Stomach (tissue), 9 donors: ENCODE measurements around the gene ZNF641. TPM values are rescaled to one million over a fixed set of nuclear protein-coding genes. Genes with fewer than 3 reads are reported as not detected.

Experiments
- DNase-seq, 2 donors: peaks; one replicate each; pipeline versions ENCODE4 v3.0.0 to v3.0.0-alpha.2; 2013 to 2019
- H3K27ac ChIP-seq, 5 donors: fragments of 200-600 bp in 4 of 5; sonication (generic) in 4 of 5; one replicate each; pipeline ENCODE4 v1.5.1; 2013 to 2019; ENCODE audit warnings: mild to moderate bottlenecking in 1 of 5, moderate library complexity in 1 of 5
- H3K27me3 ChIP-seq, 3 donors: fragments of 200-600 bp; sonication (generic); one replicate each; pipeline ENCODE4 v1.5.1; 2017 to 2019; ENCODE audit warnings: mixed run types in 1 of 3
- H3K36me3 ChIP-seq, 4 donors: fragments of 200-600 bp; sonication (generic); 1 replicate in 3 of 4; 2 replicates in 1 of 4; pipeline ENCODE4 v1.5.1; 2016 to 2019
- H3K4me1 ChIP-seq, 4 donors: fragments of 200-600 bp; sonication (generic); one replicate each; pipeline ENCODE4 v1.5.1; 2016 to 2019
- H3K4me3 ChIP-seq, 4 donors: fragments of 200-600 bp; sonication (generic) in 3 of 4; one replicate each; pipeline ENCODE4 v1.5.1; 2016 to 2019; ENCODE audit warnings: mild to moderate bottlenecking in 1 of 4
- H3K9me3 ChIP-seq, 4 donors: fragments of 200-600 bp; sonication (generic); one replicate each; pipeline ENCODE4 v1.5.1; 2016 to 2019
- CTCF ChIP-seq, 7 experiments: fragments of 450-650 bp in 4 of 7; fragments of 200-600 bp in 3 of 7; sonication (generic) in 3 of 7; IDR thresholded peaks; one replicate each; pipeline ENCODE4 v1.5.1; 2016 to 2019; ENCODE audit warnings: antibody characterized with exemption in 7 of 7, control low read depth in 2 of 7, mild to moderate bottlenecking in 1 of 7
- EP300 ChIP-seq: sonication (generic); formaldehyde crosslinking; IDR thresholded peaks from one replicate; pipeline ENCODE4 v1.6.1; 2017; ENCODE audit warnings: antibody characterized with exemption
- POLR2A ChIP-seq, 4 donors: fragments of 450-650 bp; IDR thresholded peaks; one replicate each; pipeline ENCODE4 v1.6.1; 2016; ENCODE audit warnings: antibody characterized with exemption in 4 of 4, control low read depth in 2 of 4, mild to moderate bottlenecking in 1 of 4, moderate library complexity in 1 of 4
- POLR2AphosphoS5 ChIP-seq, 3 donors: sonication (generic); formaldehyde crosslinking; IDR thresholded peaks; one replicate each; pipeline ENCODE4 v1.6.1; 2016; ENCODE audit warnings: antibody characterized with exemption in 3 of 3
- whole genome bisulfite sequencing, 5 donors: extraction: QIAGEN DNeasy Blood & Tissue Kit in 3 of 5; methylation state at CpG; one replicate each; pipeline versions ENCODE4 v1.1.5 to v1.1.7; 2013 to 2018; 5-methylcytosine and 5-hydroxymethylcytosine counted together
- intact Hi-C: fragments of 100-400 bp; cut with DNase I; formaldehyde crosslinking; loops from one replicate; pipeline ENCODE4 v1.15.1; 2023; ENCODE audit warnings: low total_unique reads
- polyA plus RNA-seq, 3 donors: library from polyadenylated mRNA; stranded (reverse); fragments of 200-250 nt; gene quantifications; one replicate each; pipeline ENCODE4 v1.2.3, GENCODE V29; 2013
- total RNA-seq, 5 donors: library from RNA; depleted of rRNA; stranded (reverse); fragments of >200 nt; gene quantifications; one replicate each; pipeline versions ENCODE4 v1.1.0 to v1.2.3, GENCODE V29; 2014 to 2016
- donor health status: healthy with polysubstance abuse.
- donor health status: Bipolar disorder and iron deficiency.
- donor health status: healthy.

Gene ZNF641
- total and polyA plus RNA-seq, 8 donors: 0.58 to 39.3 (median 5.3) TPM

GRCh38 chr12:48342980-48343379 is 7.7 kb downstream of the ZNF641 start:
- H3K4me1 ChIP-seq: no peaks in the 10 kb centered on the region
- no peaks in the 10 kb centered on the region for H3K27me3 ChIP-seq
- intact Hi-C loops: no loop called here
- no peaks in the 10 kb centered on the region for H3K9me3 ChIP-seq
- H3K4me3 ChIP-seq: no peak overlapping the region
- TF ChIP-seq POLR2AphosphoS5 (IDR thresholded peaks at IDR 0.05) (no peak), EP300 (no peak), POLR2A (IDR thresholded peaks at IDR 0.05) (no peak), CTCF (IDR thresholded peaks at IDR 0.05) (no peak)
- peaks cover 48 to 85% (median 80%) of the 10 kb centered on the region in 4 donors for H3K36me3 ChIP-seq
- DNase-seq: no peak
- H3K27ac ChIP-seq: no peak overlapping the region
- WGBS, 5 donors: 94 to 100% (median 97%) methylated on average over 7 to 8 of the region's 8 CpGs

- Histone ChIP-seq H3K4me3 (no peak overlapping the region), H3K36me3 (peaks cover 31 to 69% (median 59%) of the 10 kb centered on the region in 4 donors), H3K27ac (no peak overlapping the region), H3K27me3 (no peaks in the 10 kb centered on the region), H3K9me3 (no peaks in the 10 kb centered on the region), H3K4me1 (no peaks in the 10 kb centered on the region)
- intact Hi-C loops: no loop called here
- no peak for DNase-seq
- TF ChIP-seq POLR2A (IDR thresholded peaks at IDR 0.05): no peak
- TF ChIP-seq CTCF (IDR thresholded peaks at IDR 0.05): no peak
- TF ChIP-seq EP300: no peak
- TF ChIP-seq POLR2AphosphoS5 (IDR thresholded peaks at IDR 0.05): no peak
- 89 to 97% (median 94%) methylated on average over 2 of the region's 2 CpGs for WGBS, 5 donors
Measured at GRCh38 chr12:48340943-48341342, 9.8 kb downstream of the ZNF641 start.

- no peak for DNase-seq
- H3K4me1 ChIP-seq: no peaks in the 10 kb centered on the region
- intact Hi-C loops: no loop called here
- WGBS, 5 donors: 85 to 95% (median 94%) methylated on average over 3 of the region's 3 CpGs
- no peaks in the 10 kb centered on the region for H3K9me3 ChIP-seq
- H3K36me3 ChIP-seq: peaks cover 22 to 56% (median 46%) of the 10 kb centered on the region in 4 donors
- TF ChIP-seq POLR2AphosphoS5 (IDR thresholded peaks at IDR 0.05) (no peak), EP300 (no peak), CTCF (IDR thresholded peaks at IDR 0.05) (no peak), POLR2A (IDR thresholded peaks at IDR 0.05) (no peak)
- H3K27ac ChIP-seq: no peak overlapping the region
- H3K27me3 ChIP-seq: no peaks in the 10 kb centered on the region
- no peak overlapping the region for H3K4me3 ChIP-seq
Measured at GRCh38 chr12:48339442-48340117, 11.1 kb downstream of the ZNF641 start.

- Histone ChIP-seq H3K9me3 (no peaks in the 10 kb centered on the region), H3K27me3 (no peaks in the 10 kb centered on the region), H3K4me3 (no peak overlapping the region), H3K4me1 (no peaks in the 10 kb centered on the region), H3K36me3 (peaks cover 0 to 26% (median 17%) of the 10 kb centered on the region in 4 donors), H3K27ac (no peak overlapping the region)
- DNase-seq: no peak
- intact Hi-C loops: no loop called here
- WGBS, 5 donors: 56 to 78% (median 60%) methylated on average over 4 of the region's 4 CpGs
- TF ChIP-seq POLR2AphosphoS5 (IDR thresholded peaks at IDR 0.05): no peak
- TF ChIP-seq EP300: no peak
- no peak for TF ChIP-seq CTCF (IDR thresholded peaks at IDR 0.05)
- no peak for TF ChIP-seq POLR2A (IDR thresholded peaks at IDR 0.05)
Measured at GRCh38 chr12:48336564-48336963, 14.2 kb downstream of the ZNF641 start.
